ENCODE measurements around the gene LNX1. TPM values are rescaled to one million over a fixed set of nuclear protein-coding genes. Genes with fewer than 3 reads are reported as not detected.

Gene LNX1
- total and polyA plus RNA-seq, 9 of the 15 experiments (the other 6 are each of a cell fraction or from before 2014, with no cell fraction given): 0.40 to 3.6 (median 2.2) TPM

DNA sequence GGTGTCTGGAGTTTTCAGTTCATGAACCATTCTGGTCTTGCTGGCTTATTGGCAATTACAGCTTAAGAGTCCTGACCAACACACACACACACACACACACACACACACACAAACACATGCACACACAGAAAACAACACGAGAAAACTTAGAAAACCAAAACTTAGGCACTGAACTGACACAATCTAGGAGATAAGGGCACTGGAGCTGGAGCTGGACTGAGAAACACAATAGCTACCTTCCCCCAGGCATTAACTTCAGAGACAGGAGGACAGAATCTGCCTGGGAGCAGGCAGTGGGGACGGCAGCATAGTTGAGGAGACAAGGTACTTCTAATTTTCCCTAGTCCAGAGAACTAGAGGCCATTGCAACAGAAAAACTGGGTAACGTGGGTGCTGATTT, 62.3 kb downstream of the LNX1 start:
- FAIRE-seq: no peak
- TF ChIP-seq YBX1 (IDR thresholded peaks at IDR 0.05) (no peak), NBN (IDR thresholded peaks at IDR 0.05; ENCODE audit: low read depth) (no peak), ATF1 (CRISPR knock-in tag; IDR thresholded peaks at IDR 0.05) (no peak), ATF1 (tag; IDR thresholded peaks at IDR 0.05) (no peak), SMAD1 (IDR thresholded peaks at IDR 0.05; ENCODE audit: low read depth, low read length, partially characterized antibody) (no peak), ZNF444 (CRISPR knock-in tag; IDR thresholded peaks at IDR 0.05) (no peak), TAF9B (IDR thresholded peaks at IDR 0.05; ENCODE audit: partially characterized antibody) (no peak), PCBP1 (IDR thresholded peaks at IDR 0.05; ENCODE audit: low read depth, low read length, poor library complexity, severe bottlenecking) (no peak), ZBTB49 (CRISPR knock-in tag; IDR thresholded peaks at IDR 0.05; ENCODE audit: borderline replicate concordance) (no peak), ZNF407 (IDR thresholded peaks at IDR 0.05; ENCODE audit: low read depth) (no peak), ELF2 (CRISPR knock-in tag; IDR thresholded peaks at IDR 0.05) (no peak)
- TF ChIP-seq, protein P1, sequence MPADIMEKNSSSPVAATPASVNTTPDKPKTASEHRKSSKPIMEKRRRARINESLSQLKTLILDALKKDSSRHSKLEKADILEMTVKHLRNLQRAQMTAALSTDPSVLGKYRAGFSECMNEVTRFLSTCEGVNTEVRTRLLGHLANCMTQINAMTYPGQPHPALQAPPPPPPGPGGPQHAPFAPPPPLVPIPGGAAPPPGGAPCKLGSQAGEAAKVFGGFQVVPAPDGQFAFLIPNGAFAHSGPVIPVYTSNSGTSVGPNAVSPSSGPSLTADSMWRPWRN (IDR thresholded peaks at IDR 0.05; ENCODE audit: low read depth): no peak

More for the DNA sequence above, 62.3 kb downstream of the LNX1 start:
- no peaks in the 10 kb centered on the region for H3K9me1 ChIP-seq (ENCODE audit: control insufficient read depth, insufficient read depth, low read length)
- H3K4me1 ChIP-seq (replicated peaks in 1 of 2; ENCODE audit: control insufficient read depth in 2 of 2, insufficient read depth in 2 of 2, low read length in 2 of 2): no peaks in the 10 kb centered on the region
- no peaks in the 10 kb centered on the region for H3K79me2 ChIP-seq (ENCODE audit: control insufficient read depth, insufficient read depth, low read length)
- H3K4me2 ChIP-seq (ENCODE audit: insufficient read depth, low read length): no peak overlapping the region
- ChIA-PET CTCF (ENCODE audit: low intra/inter-chr PET ratio) (no interaction called here), POLR2A (no interaction called here)
- H4K20me1 ChIP-seq (replicated peaks; ENCODE audit: control insufficient read depth, insufficient read depth, low read length): no peaks in the 10 kb centered on the region; the same call in 1 of the 2 replicates
- BruUV-seq (replicated peaks): no TSS peak
- no peak overlapping the region for H2AFZ ChIP-seq (ENCODE audit: low read depth, low read length)
- in situ Hi-C loops (cut with MboI): no loop called here
- H3K4me3 ChIP-seq: no peak overlapping the region
- intact Hi-C loops (cut with micrococcal nuclease): no loop called here
- ATAC-seq (no peak), DNase-seq (ENCODE audit: extremely low read depth in 1 of 4, low spot score in 3 of 4) (no peak)
- 3% methylated on average over 3 of the region's 3 CpGs for WGBS (ENCODE audit: insufficient coverage, low coverage, missing lambda C conversion rate)
- H3K9me3 ChIP-seq (replicated peaks; ENCODE audit: control insufficient read depth, insufficient read depth, low read depth, low read length): no peaks in the 10 kb centered on the region
- H3K9ac ChIP-seq (ENCODE audit: insufficient read depth in 1 of 2, low read depth in 2 of 2, low read length in 2 of 2): no peak overlapping the region
- peaks cover 2 to 29% of the 10 kb centered on the region in 2 experiments; a peak in 2 of 5 replicates for H3K27me3 ChIP-seq (ENCODE audit: control insufficient read depth in 2 of 2, insufficient read depth in 2 of 2, low read length in 2 of 2)
- no peak overlapping the region for H3K27ac ChIP-seq (ENCODE audit: extremely low read depth, low read depth, low read length)
- no peaks in the 10 kb centered on the region for H3K36me3 ChIP-seq (ENCODE audit: control insufficient read depth, insufficient read depth, low read length)
